ENCODE data around the gene DIAPH3.

The DIAPH3 gene

DNA sequence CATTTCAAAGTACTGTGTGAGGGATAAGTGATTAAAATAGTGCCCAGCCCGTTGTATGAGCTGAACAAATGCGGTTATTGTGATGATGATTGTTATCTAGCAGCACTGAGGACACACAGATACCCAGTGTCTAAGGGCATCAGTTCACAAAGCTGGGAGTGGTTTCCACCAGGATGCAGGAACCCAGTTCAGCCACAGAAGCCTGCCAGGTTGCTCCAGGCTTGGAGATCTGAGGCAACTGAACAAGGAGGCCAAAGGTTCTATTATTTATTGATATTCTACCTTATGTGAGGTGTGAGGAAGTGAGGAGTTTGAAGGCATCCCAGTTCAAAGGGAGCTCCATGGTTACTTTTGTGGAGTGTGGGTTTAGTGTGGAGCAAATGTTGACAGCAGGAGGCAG lies 13.2 kb downstream of the DIAPH3 start:
- Histone ChIP-seq H3K79me2 (ENCODE audit: low read length) (peaks cover 88% of the 10 kb centered on the region), H3K27me3 (ENCODE audit: low read depth, low read length) (no peaks in the 10 kb centered on the region), H2AFZ (ENCODE audit: low read depth, low read length) (no peak overlapping the region), H3K4me2 (ENCODE audit: low read length) (no peak overlapping the region), H4K20me1 (ENCODE audit: insufficient read depth, low read length) (peaks cover 44% of the 10 kb centered on the region), H3K4me1 (ENCODE audit: low read length) (no peaks in the 10 kb centered on the region), H3K36me3 (replicated peaks; ENCODE audit: low read depth, low read length) (no peaks in the 10 kb centered on the region), H3K27ac (ENCODE audit: low read length) (no peak overlapping the region), H3K9me3 (ENCODE audit: insufficient read depth, low read length) (no peaks in the 10 kb centered on the region), H3K4me3 (ENCODE audit: low read length) (no peak overlapping the region), H3K9ac (ENCODE audit: low read length) (no peak overlapping the region)
- TF ChIP-seq, protein P1, sequence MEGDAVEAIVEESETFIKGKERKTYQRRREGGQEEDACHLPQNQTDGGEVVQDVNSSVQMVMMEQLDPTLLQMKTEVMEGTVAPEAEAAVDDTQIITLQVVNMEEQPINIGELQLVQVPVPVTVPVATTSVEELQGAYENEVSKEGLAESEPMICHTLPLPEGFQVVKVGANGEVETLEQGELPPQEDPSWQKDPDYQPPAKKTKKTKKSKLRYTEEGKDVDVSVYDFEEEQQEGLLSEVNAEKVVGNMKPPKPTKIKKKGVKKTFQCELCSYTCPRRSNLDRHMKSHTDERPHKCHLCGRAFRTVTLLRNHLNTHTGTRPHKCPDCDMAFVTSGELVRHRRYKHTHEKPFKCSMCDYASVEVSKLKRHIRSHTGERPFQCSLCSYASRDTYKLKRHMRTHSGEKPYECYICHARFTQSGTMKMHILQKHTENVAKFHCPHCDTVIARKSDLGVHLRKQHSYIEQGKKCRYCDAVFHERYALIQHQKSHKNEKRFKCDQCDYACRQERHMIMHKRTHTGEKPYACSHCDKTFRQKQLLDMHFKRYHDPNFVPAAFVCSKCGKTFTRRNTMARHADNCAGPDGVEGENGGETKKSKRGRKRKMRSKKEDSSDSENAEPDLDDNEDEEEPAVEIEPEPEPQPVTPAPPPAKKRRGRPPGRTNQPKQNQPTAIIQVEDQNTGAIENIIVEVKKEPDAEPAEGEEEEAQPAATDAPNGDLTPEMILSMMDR (IDR thresholded peaks at IDR 0.05; ENCODE audit: low read depth, low read length): no peak
- no peak for TF ChIP-seq EZH2phosphoT487 (IDR thresholded peaks at IDR 0.05; ENCODE audit: low read depth)

DNA sequence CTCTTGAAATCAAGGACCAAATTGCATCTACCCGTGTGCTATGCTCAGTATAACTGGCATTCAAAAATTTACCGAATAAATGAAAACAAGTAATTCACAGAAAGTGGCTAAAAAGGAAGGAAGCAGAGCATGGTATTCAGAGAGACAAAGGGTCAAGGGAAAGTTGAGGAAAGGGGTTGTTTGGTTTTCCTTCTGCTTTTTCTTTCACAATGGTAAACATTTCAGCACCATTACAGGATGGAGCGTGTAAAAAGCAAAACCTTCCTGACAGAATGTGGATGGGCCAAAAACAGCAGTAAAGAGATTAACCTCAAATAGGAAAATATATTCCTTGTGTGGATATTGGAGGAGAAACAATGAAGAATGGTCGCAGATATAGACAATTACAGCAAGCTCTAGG lies 14.8 kb downstream of the DIAPH3 start:
- Histone ChIP-seq H3K27me3 (ENCODE audit: low read depth, low read length) (no peaks in the 10 kb centered on the region), H3K9ac (ENCODE audit: low read length) (no peak overlapping the region), H3K9me3 (ENCODE audit: insufficient read depth, low read length) (no peaks in the 10 kb centered on the region), H3K27ac (ENCODE audit: low read length) (no peak overlapping the region), H3K4me1 (ENCODE audit: low read length) (no peaks in the 10 kb centered on the region), H3K4me2 (ENCODE audit: low read length) (no peak overlapping the region), H3K4me3 (ENCODE audit: low read length) (no peak overlapping the region), H3K79me2 (ENCODE audit: low read length) (peaks cover 89% of the 10 kb centered on the region), H4K20me1 (ENCODE audit: insufficient read depth, low read length) (peaks cover 44% of the 10 kb centered on the region), H2AFZ (ENCODE audit: low read depth, low read length) (no peak overlapping the region), H3K36me3 (replicated peaks; ENCODE audit: low read depth, low read length) (no peaks in the 10 kb centered on the region)
- TF ChIP-seq, protein P1 (IDR thresholded peaks at IDR 0.05; ENCODE audit: low read depth, low read length): no peak
- TF ChIP-seq EZH2phosphoT487 (IDR thresholded peaks at IDR 0.05; ENCODE audit: low read depth): no peak

DNA sequence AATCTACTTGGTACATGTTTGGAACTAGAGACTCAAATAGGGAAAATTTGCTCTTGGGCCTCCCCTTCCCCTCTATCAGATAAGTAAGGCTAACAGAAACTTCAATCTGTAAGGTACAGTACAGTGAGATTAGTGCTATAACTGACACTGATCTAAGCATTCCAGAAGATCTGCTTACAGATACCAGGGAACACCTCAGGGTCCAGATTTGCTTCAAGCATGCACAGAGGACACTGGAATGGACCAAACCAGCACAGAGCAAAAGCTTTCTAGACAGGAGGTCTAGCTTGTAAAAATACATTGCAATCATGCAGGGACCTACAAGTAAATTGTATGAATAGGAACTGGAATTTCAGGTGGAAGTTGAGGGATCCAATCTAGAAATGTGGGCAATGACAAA lies 16.4 kb downstream of the DIAPH3 start:
- Histone ChIP-seq H3K9me3 (ENCODE audit: insufficient read depth, low read length) (no peaks in the 10 kb centered on the region), H3K4me1 (ENCODE audit: low read length) (no peaks in the 10 kb centered on the region), H3K4me2 (ENCODE audit: low read length) (no peak overlapping the region), H3K27ac (ENCODE audit: low read length) (no peak overlapping the region), H3K9ac (ENCODE audit: low read length) (no peak overlapping the region), H3K27me3 (ENCODE audit: low read depth, low read length) (no peaks in the 10 kb centered on the region), H3K36me3 (replicated peaks; ENCODE audit: low read depth, low read length) (no peaks in the 10 kb centered on the region), H4K20me1 (ENCODE audit: insufficient read depth, low read length) (peaks cover 52% of the 10 kb centered on the region), H2AFZ (ENCODE audit: low read depth, low read length) (no peak overlapping the region), H3K79me2 (ENCODE audit: low read length) (peaks cover 90% of the 10 kb centered on the region), H3K4me3 (ENCODE audit: low read length) (no peak overlapping the region)
- TF ChIP-seq, protein P1 (IDR thresholded peaks at IDR 0.05; ENCODE audit: low read depth, low read length): no peak
- no peak for TF ChIP-seq EZH2phosphoT487 (IDR thresholded peaks at IDR 0.05; ENCODE audit: low read depth)

GRCh38 chr13:60146471-60146870 lies 17.3 kb downstream of the DIAPH3 start:
- H3K4me2 ChIP-seq (ENCODE audit: low read length): no peak overlapping the region
- peaks cover 56% of the 10 kb centered on the region for H4K20me1 ChIP-seq (ENCODE audit: insufficient read depth, low read length)
- no peaks in the 10 kb centered on the region for H3K9me3 ChIP-seq (ENCODE audit: insufficient read depth, low read length)
- H3K36me3 ChIP-seq (replicated peaks; ENCODE audit: low read depth, low read length): no peaks in the 10 kb centered on the region
- H3K9ac ChIP-seq (ENCODE audit: low read length): no peak overlapping the region
- H3K27me3 ChIP-seq (ENCODE audit: low read depth, low read length): no peaks in the 10 kb centered on the region
- no peak overlapping the region for H3K27ac ChIP-seq (ENCODE audit: low read length)
- no peaks in the 10 kb centered on the region for H3K4me1 ChIP-seq (ENCODE audit: low read length)
- H2AFZ ChIP-seq (ENCODE audit: low read depth, low read length): no peak overlapping the region
- peaks cover 90% of the 10 kb centered on the region for H3K79me2 ChIP-seq (ENCODE audit: low read length)
- H3K4me3 ChIP-seq (ENCODE audit: low read length): no peak overlapping the region
- TF ChIP-seq, protein P1 (IDR thresholded peaks at IDR 0.05; ENCODE audit: low read depth, low read length): no peak
- no peak for TF ChIP-seq EZH2phosphoT487 (IDR thresholded peaks at IDR 0.05; ENCODE audit: low read depth)

All from OCI-LY3 (cell line).